MM.1S (cell line): Measurements from ENCODE around the gene ANXA2R.
"Not testable (repeated sequence)": the region's sequence is repeated elsewhere in the genome, so short reads cannot be mapped to it uniquely, and the experiment has no call there.

Experiments
- DNase-seq: peaks from one replicate; pipeline ENCODE4 v3.0.0-alpha.2; 2015
- H2AFZ ChIP-seq: fragments of 300-600 bp; sonication (generic); 2 replicates; pipeline ENCODE4 v1.6.0; 2016; ENCODE audit warnings: antibody characterized with exemption, low read length
- H3F3A ChIP-seq: fragments of 300-600 bp; sonication (generic); 2 replicates; pipeline ENCODE4 v1.6.1; 2016; ENCODE audit warnings: mild to moderate bottlenecking, antibody characterized with exemption, low read length, moderate library complexity, mixed read lengths; ENCODE audit not compliant: insufficient read depth
- H3K27ac ChIP-seq: fragments of 300-600 bp; sonication (generic); 2 replicates; pipeline ENCODE4 v1.5.1; 2016; ENCODE audit warnings: mild to moderate bottlenecking, low read length
- H3K27me3 ChIP-seq: fragments of 300-600 bp; sonication (generic); replicated peaks from 2 replicates; pipeline ENCODE4 v1.6.0; 2016; ENCODE audit warnings: low read length; ENCODE audit not compliant: insufficient read depth
- H3K36me3 ChIP-seq: fragments of 300-600 bp; sonication (generic); replicated peaks from 2 replicates; pipeline ENCODE4 v1.6.1; 2016; ENCODE audit warnings: mild to moderate bottlenecking, low read length, mixed read lengths; ENCODE audit not compliant: insufficient read depth
- H3K4me1 ChIP-seq: fragments of 300-600 bp; sonication (generic); 2 replicates; pipeline ENCODE4 v1.6.1; 2016; ENCODE audit warnings: low read length, mixed read lengths
- H3K4me2 ChIP-seq: fragments of 300-600 bp; sonication (generic); 2 replicates; pipeline ENCODE4 v1.6.0; 2016; ENCODE audit warnings: low read depth, low read length
- H3K4me3 ChIP-seq: fragments of 300-600 bp; sonication (generic); 2 replicates; pipeline ENCODE4 v1.5.1; 2016; ENCODE audit warnings: low read length, mixed read lengths
- H3K79me2 ChIP-seq: fragments of 300-600 bp; sonication (generic); 2 replicates; pipeline ENCODE4 v1.6.1; 2016; ENCODE audit warnings: mixed run types, low read length, mixed read lengths
- H3K9ac ChIP-seq: fragments of 300-600 bp; sonication (generic); 2 replicates; pipeline ENCODE4 v1.6.1; 2016; ENCODE audit warnings: low read length, mixed read lengths
- H3K9me2 ChIP-seq: fragments of 300-600 bp; sonication (generic); replicated peaks from 2 replicates; pipeline ENCODE4 v1.6.1; 2016; ENCODE audit warnings: mild to moderate bottlenecking, low read length, mixed read lengths; ENCODE audit not compliant: insufficient read depth
- H3K9me3 ChIP-seq: fragments of 300-600 bp; sonication (generic); replicated peaks from 2 replicates; pipeline ENCODE4 v1.6.1; 2016; ENCODE audit warnings: mild to moderate bottlenecking, low read length, mixed read lengths; ENCODE audit not compliant: insufficient read depth
- H4K20me1 ChIP-seq: fragments of 300-600 bp; sonication (generic); 2 replicates; pipeline ENCODE4 v1.6.1; 2016; ENCODE audit warnings: mild to moderate bottlenecking, low read length, moderate library complexity, mixed read lengths; ENCODE audit not compliant: insufficient read depth
- EZH2 ChIP-seq: fragments of 300-600 bp; sonication (generic); optimal IDR thresholded peaks from 2 replicates; pipeline ENCODE3; 2017; ENCODE audit warnings: low read depth, mild to moderate bottlenecking, antibody characterized with exemption, low read length, mixed read lengths
- EZH2phosphoT487 ChIP-seq: fragments of 300-600 bp; sonication (generic); IDR thresholded peaks from 2 replicates; pipeline ENCODE4 v1.6.1; 2018; ENCODE audit warnings: antibody characterized with exemption, low read length
- TF ChIP-seq, protein P1 (sequence below): fragments of 300-600 bp; sonication (generic); IDR thresholded peaks from 2 replicates; pipeline ENCODE4 v1.5.1; 2016; ENCODE audit warnings: antibody characterized with exemption, low read length, mixed read lengths

Gene ANXA2R

DNA sequence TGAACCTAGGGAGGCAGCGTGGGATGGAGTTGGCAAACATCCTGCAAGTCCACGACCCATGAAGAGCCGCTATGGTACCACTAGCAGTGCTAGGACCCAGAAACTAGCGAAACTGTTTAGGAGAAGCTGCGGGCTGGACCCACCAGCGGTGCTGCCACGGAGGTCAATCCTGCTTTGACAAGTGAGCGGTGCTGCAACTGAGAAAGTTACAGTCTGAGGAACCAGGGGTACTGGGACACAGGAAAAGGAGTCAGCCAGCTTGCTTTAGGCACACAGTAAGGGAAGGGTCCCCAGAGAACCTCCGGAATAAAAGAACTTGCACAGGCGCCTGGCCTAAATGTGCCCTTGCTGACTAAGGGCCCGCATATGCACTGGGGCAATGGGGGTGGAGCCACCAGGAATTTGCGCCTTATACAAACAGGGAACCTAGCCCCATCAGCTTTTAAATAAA, 23.6 kb upstream of the ANXA2R start:
- DNase-seq: no peak
- TF ChIP-seq, protein P1, sequence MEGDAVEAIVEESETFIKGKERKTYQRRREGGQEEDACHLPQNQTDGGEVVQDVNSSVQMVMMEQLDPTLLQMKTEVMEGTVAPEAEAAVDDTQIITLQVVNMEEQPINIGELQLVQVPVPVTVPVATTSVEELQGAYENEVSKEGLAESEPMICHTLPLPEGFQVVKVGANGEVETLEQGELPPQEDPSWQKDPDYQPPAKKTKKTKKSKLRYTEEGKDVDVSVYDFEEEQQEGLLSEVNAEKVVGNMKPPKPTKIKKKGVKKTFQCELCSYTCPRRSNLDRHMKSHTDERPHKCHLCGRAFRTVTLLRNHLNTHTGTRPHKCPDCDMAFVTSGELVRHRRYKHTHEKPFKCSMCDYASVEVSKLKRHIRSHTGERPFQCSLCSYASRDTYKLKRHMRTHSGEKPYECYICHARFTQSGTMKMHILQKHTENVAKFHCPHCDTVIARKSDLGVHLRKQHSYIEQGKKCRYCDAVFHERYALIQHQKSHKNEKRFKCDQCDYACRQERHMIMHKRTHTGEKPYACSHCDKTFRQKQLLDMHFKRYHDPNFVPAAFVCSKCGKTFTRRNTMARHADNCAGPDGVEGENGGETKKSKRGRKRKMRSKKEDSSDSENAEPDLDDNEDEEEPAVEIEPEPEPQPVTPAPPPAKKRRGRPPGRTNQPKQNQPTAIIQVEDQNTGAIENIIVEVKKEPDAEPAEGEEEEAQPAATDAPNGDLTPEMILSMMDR: no peak
- TF ChIP-seq EZH2 (no peak), EZH2phosphoT487 (no peak)
- Histone ChIP-seq H3K79me2 (peaks cover 17% of the 10 kb centered on the region), H3K9me2 (no peaks in the 10 kb centered on the region), H3K4me1 (peaks cover 10% of the 10 kb centered on the region), H3K4me3 (no peak overlapping the region), H3K4me2 (no peak overlapping the region), H3K27ac (no peak overlapping the region), H4K20me1 (no peaks in the 10 kb centered on the region), H3K9ac (no peak overlapping the region), H3K36me3 (no peaks in the 10 kb centered on the region), H3K27me3 (no peaks in the 10 kb centered on the region), H3K9me3 (no peaks in the 10 kb centered on the region), H3F3A (peaks cover 21% of the 10 kb centered on the region), H2AFZ (no peak overlapping the region)

DNA sequence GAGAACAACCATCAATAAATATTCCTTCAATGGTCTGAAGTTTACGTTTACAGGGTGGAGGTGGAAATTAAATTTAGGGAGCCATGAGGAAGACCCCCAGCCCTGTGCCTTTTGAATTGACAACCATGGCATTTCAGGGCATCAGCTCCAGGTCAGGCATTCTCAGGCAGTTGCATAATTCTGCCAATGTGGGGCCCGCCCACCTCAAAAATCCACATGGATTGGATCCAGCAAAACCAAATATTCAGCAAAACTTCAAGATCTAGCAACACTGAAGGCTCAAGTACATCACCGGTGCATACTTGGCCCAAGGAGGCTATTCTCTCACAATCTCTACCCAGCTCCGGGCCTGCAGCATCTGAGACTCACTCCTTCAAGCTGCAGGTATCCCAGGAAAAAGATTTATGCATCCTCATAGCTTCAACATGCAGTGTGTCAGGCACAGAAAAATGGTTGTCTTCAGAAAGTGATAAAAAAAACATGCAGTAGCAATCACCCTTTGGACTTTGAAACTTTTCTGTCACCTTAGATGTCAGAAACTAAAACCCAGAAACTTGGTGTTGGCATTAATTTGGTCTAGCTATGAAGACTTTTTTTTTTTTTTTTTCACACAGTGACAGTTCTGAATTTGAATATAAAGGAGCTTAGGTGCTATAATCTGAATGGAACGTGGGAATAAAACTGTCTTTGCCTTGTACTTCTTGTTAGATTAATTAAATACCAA, 21.4 kb upstream of the ANXA2R start:
- no peak overlapping the region for H2AFZ ChIP-seq
- peaks cover 19% of the 10 kb centered on the region for H3F3A ChIP-seq
- H4K20me1 ChIP-seq: no peaks in the 10 kb centered on the region
- H3K9ac ChIP-seq: no peak overlapping the region
- H3K27ac ChIP-seq: no peak overlapping the region
- H3K4me1 ChIP-seq: no peaks in the 10 kb centered on the region
- no peak overlapping the region for H3K4me2 ChIP-seq
- no peak overlapping the region for H3K4me3 ChIP-seq
- no peaks in the 10 kb centered on the region for H3K9me2 ChIP-seq
- H3K27me3 ChIP-seq: no peaks in the 10 kb centered on the region
- H3K9me3 ChIP-seq: no peaks in the 10 kb centered on the region
- TF ChIP-seq, protein P1: no peak
- TF ChIP-seq EZH2phosphoT487 (no peak), EZH2 (no peak)
- DNase-seq: no peak
- H3K79me2 ChIP-seq: no peaks in the 10 kb centered on the region
- no peaks in the 10 kb centered on the region for H3K36me3 ChIP-seq

DNA sequence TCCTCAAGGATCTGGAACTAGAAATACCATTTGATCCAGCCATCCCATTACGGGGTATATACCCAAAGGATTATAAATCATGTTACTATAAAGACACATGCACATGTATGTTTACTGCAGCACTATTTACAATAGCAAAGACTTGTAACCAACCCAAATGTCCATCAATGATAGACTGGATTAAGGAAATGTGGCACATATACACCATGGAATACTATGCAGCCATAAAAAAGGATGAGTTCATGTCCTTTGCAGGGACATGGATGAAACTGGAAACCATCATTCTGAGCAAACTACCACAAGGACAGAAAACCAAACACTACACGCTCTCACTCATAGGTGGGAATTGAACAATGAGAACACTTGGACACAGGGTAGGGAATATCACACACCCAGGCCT, 19.9 kb upstream of the ANXA2R start:
- H3K9ac ChIP-seq, H3F3A ChIP-seq, H3K27me3 ChIP-seq, H4K20me1 ChIP-seq, H3K4me2 ChIP-seq, H3K9me2 ChIP-seq, H2AFZ ChIP-seq, H3K4me1 ChIP-seq, DNase-seq, H3K79me2 ChIP-seq, H3K36me3 ChIP-seq, H3K27ac ChIP-seq, H3K4me3 ChIP-seq, H3K9me3 ChIP-seq: not testable (repeated sequence)

DNA sequence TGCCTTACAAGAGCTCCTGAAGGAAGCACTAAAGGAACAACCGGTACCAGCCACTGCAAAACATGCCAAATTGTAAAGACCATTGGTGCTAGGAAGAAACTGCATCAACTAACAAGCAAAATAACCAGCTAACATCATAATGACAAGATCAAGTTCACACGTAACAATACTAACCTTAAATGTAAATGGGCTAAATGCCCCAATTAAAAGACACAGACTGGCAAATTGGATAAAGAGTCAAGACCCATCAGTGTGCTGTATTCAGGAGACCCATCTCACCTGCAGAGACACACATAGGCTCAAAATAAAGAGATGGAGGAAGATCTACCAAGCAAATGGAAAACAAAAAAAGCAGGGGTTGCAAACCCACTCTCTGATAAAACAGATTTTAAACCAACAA, 15.0 kb upstream of the ANXA2R start:
- not testable (repeated sequence) for H3K9me2 ChIP-seq, DNase-seq, H3K27ac ChIP-seq, H3K4me2 ChIP-seq, H3K36me3 ChIP-seq, H3K9ac ChIP-seq, H3K4me3 ChIP-seq, H3K27me3 ChIP-seq, H3K9me3 ChIP-seq, H3K4me1 ChIP-seq, H4K20me1 ChIP-seq, H3F3A ChIP-seq, H2AFZ ChIP-seq, H3K79me2 ChIP-seq
